ENCODE results near the gene B3GLCT.

B3GLCT gene

DNA sequence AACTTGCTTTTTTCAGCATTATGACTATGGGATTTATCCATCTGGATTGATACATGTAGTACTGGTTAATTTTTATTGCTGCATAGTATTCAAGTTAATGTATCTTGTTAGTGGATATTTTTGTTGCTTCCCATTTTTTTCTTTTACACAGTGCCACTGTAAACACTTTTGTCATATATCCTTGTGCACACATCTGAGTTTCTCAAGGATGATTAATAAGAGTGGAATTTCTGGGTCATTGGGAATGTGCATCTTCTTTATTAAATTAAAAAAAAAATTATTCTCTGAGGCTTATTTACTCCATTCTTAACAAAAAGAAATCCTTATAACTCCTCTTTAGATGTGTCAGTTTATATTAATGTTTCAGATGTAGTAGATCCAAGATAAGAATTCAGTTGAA, 27.3 kb downstream of the B3GLCT start:
- no peak overlapping the region for H3K4me3 ChIP-seq (ENCODE audit: control insufficient read depth, low read depth, low read length)
- no peak for DNase-seq (ENCODE audit: low read depth)
- TF ChIP-seq, protein P1, sequence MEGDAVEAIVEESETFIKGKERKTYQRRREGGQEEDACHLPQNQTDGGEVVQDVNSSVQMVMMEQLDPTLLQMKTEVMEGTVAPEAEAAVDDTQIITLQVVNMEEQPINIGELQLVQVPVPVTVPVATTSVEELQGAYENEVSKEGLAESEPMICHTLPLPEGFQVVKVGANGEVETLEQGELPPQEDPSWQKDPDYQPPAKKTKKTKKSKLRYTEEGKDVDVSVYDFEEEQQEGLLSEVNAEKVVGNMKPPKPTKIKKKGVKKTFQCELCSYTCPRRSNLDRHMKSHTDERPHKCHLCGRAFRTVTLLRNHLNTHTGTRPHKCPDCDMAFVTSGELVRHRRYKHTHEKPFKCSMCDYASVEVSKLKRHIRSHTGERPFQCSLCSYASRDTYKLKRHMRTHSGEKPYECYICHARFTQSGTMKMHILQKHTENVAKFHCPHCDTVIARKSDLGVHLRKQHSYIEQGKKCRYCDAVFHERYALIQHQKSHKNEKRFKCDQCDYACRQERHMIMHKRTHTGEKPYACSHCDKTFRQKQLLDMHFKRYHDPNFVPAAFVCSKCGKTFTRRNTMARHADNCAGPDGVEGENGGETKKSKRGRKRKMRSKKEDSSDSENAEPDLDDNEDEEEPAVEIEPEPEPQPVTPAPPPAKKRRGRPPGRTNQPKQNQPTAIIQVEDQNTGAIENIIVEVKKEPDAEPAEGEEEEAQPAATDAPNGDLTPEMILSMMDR (IDR thresholded peaks at IDR 0.05; ENCODE audit: control insufficient read depth, insufficient read depth, low read depth, low read length, missing control alignments): no peak

DNA sequence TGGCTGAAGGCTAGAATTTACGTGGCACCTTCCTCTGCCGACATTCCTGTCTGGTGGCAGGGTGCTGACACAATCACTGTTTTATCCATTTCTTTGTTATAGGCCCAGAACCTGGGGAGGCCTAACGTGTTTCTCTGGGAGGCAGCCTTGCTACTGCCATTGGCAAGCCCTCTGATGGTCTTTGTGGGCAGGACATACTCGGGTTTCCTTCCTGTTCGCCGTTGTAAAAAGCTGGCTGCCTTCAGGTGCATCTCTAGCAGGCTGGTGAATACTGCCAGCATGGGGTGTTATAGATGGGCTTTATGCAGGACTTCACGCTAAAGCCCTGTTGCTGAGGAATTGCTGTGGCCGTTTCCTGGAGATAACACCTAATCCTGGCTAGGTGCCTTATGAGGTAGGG, 28.1 kb downstream of the B3GLCT start:
- TF ChIP-seq, protein P1 (IDR thresholded peaks at IDR 0.05; ENCODE audit: control insufficient read depth, insufficient read depth, low read depth, low read length, missing control alignments): no peak
- no peak for DNase-seq (ENCODE audit: low read depth)
- no peak overlapping the region for H3K4me3 ChIP-seq (ENCODE audit: control insufficient read depth, low read depth, low read length)

DNA sequence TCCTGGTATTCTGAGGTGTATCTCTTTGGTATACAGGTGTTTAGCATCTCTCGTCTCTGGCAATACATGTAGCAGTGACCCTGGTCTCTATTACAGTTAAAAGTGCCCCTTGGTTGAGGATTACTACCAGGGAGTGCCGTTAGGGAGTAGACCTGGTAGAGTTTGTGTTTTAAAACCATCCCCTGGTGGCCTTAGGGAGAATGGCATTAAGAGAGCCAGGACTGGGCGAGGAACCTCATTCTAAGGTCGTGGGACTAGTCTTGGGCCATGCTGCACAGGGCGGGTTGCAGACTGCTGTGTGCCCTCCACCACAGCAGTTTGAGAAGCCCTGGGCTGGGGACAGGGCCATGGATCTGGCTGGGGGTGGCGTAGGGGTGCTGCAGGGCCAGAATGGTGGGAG, 35.0 kb downstream of the B3GLCT start:
- TF ChIP-seq, protein P1 (IDR thresholded peaks at IDR 0.05; ENCODE audit: control insufficient read depth, insufficient read depth, low read depth, low read length, missing control alignments): peak; percentile 46
- DNase-seq (ENCODE audit: low read depth): no peak
- no peak overlapping the region for H3K4me3 ChIP-seq (ENCODE audit: control insufficient read depth, low read depth, low read length)

GRCh38 chr13:31236211-31236786, 36.5 kb downstream of the B3GLCT start:
- TF ChIP-seq, protein P1 (IDR thresholded peaks at IDR 0.05; ENCODE audit: control insufficient read depth, insufficient read depth, low read depth, low read length, missing control alignments): peak; percentile 68
- DNase-seq (ENCODE audit: low read depth): peak; percentile 35
- no peak overlapping the region for H3K4me3 ChIP-seq (ENCODE audit: control insufficient read depth, low read depth, low read length)

DNA sequence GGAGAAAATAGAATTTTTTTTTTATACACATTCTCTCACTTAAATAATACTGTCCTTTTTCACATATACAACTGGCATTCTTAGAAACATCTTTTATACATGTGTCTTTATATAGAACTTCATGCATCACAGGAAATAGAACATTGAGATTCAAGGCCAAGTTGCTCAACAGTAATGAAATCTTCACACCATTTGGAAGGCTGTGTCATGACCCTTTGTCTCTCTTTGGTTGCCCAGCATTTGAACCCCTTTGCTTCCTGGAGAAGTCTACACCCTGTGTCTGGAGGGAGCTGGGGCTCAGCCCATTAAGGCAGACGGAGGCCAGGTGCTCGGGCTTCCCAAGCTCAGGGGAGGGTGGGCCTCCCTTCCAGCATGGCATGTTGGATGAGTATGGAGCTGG, 41.1 kb downstream of the B3GLCT start:
- TF ChIP-seq, protein P1 (IDR thresholded peaks at IDR 0.05; ENCODE audit: control insufficient read depth, insufficient read depth, low read depth, low read length, missing control alignments): no peak
- no peak overlapping the region for H3K4me3 ChIP-seq (ENCODE audit: control insufficient read depth, low read depth, low read length)
- no peak for DNase-seq (ENCODE audit: low read depth)

DNA sequence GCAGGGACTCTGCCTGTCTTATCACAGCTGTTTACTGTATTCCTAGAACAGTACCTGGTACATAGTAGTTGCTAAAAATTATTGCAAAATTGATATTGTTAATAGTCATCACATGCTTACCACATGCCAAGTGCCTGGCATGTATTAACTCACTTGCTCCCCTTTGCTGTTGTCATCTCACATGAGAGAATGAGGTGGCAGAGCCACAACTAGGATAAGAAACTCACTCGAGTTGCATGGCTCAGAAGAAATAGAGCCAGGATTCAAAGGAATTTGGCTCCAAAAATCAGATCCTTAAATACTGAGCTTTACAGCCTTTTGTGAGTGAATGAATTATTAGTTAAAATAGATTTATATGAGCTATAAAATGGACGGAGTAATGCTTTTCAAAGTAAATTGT, 42.6 kb downstream of the B3GLCT start:
- no peak overlapping the region for H3K4me3 ChIP-seq (ENCODE audit: control insufficient read depth, low read depth, low read length)
- TF ChIP-seq, protein P1 (IDR thresholded peaks at IDR 0.05; ENCODE audit: control insufficient read depth, insufficient read depth, low read depth, low read length, missing control alignments): no peak
- no peak for DNase-seq (ENCODE audit: low read depth)

GRCh38 chr13:31242916-31243315, 43.1 kb downstream of the B3GLCT start:
- no peak overlapping the region for H3K4me3 ChIP-seq (ENCODE audit: control insufficient read depth, low read depth, low read length)
- no peak for DNase-seq (ENCODE audit: low read depth)
- TF ChIP-seq, protein P1 (IDR thresholded peaks at IDR 0.05; ENCODE audit: control insufficient read depth, insufficient read depth, low read depth, low read length, missing control alignments): no peak

Data from AG09309 (cell line).